Gastrocnemius medialis (tissue), 4 donors: ENCODE results near the gene TOPORS. TPM values are rescaled to one million over a fixed set of nuclear protein-coding genes. Genes with fewer than 3 reads are reported as not detected.
"Not testable (repeated sequence)": the region's sequence is repeated elsewhere in the genome, so short reads cannot be mapped to it uniquely, and the experiment has no call there.

Experiments
- ATAC-seq, 2 donors: fragments of 150-250 bp; one replicate each; pipeline ENCODE4 v1.9.1; 2016
- DNase-seq, 2 donors: peaks; one replicate each; pipeline ENCODE4 v3.0.0-alpha.2; 2019
- H3K27ac ChIP-seq, 4 donors: fragments of 200-600 bp; sonication (generic); 1 replicate in 1 of 4; 2 replicates in 3 of 4; pipeline ENCODE4 v1.5.1; 2016 to 2018; ENCODE audit warnings: mild to moderate bottlenecking in 2 of 4, moderate library complexity in 1 of 4
- H3K27me3 ChIP-seq, 3 donors: fragments of 200-600 bp; sonication (generic) in 2 of 3; 1 replicate in 1 of 3; 2 replicates in 2 of 3; pipeline versions ENCODE4 v1.5.1 to v1.6.0; 2016 to 2019; ENCODE audit warnings: mild to moderate bottlenecking in 1 of 3, moderate library complexity in 1 of 3
- H3K36me3 ChIP-seq, 2 donors: fragments of 200-600 bp; sonication (generic) in 1 of 2; one replicate each; pipeline ENCODE4 v1.5.1; 2017 to 2018
- H3K4me1 ChIP-seq, 2 donors: fragments of 200-600 bp; sonication (generic) in 1 of 2; one replicate each; pipeline ENCODE4 v1.5.1; 2016 to 2017; ENCODE audit warnings: mild to moderate bottlenecking in 2 of 2
- H3K4me3 ChIP-seq, 4 donors: fragments of 200-600 bp; sonication (generic) in 3 of 4; 1 replicate in 1 of 4; 2 replicates in 3 of 4; pipeline ENCODE4 v1.5.1; 2016 to 2019; ENCODE audit warnings: mild to moderate bottlenecking in 2 of 4
- H3K9me3 ChIP-seq, 3 donors: fragments of 200-600 bp; sonication (generic) in 2 of 3; 1 replicate in 1 of 3; 2 replicates in 2 of 3; pipeline ENCODE4 v1.5.1; 2016 to 2019
- POLR2A ChIP-seq, 2 donors: fragments of 450-650 bp; IDR thresholded peaks; one replicate each; pipeline ENCODE4 v1.6.1; 2017; ENCODE audit warnings: antibody characterized with exemption in 2 of 2, mild to moderate bottlenecking in 2 of 2, moderate library complexity in 2 of 2
- in situ Hi-C, 4 donors: fragments of 200-750 bp; cut with MboI; loops; one replicate each; pipeline versions ENCODE4 v1.15.0 to v1.8.0; 2017; ENCODE audit warnings: low sequenced_read_pairs in 4 of 4
- intact Hi-C: fragments of 100-400 bp; cut with DNase I; formaldehyde crosslinking; loops from one replicate; pipeline ENCODE4 v1.15.1; 2023; ENCODE audit warnings: low total_unique reads
- total RNA-seq, 4 donors: library from RNA; depleted of rRNA; stranded (reverse); fragments of >200 nt; gene quantifications; one replicate each; pipeline versions ENCODE4 v1.1.0 to v1.2.3, GENCODE V29; 2016
- TF ChIP-seq, protein P1 (sequence below), 5 experiments: fragments of 450-650 bp in 3 of 5; fragments of 200-600 bp in 2 of 5; sonication (generic) in 2 of 5; IDR thresholded peaks in 4 of 5; conservative IDR thresholded peaks in 1 of 5; 1 replicate in 4 of 5; 2 replicates in 1 of 5; pipeline ENCODE4 v1.5.1; 2016 to 2019; ENCODE audit warnings: antibody characterized with exemption in 5 of 5, mild to moderate bottlenecking in 3 of 5, moderate library complexity in 3 of 5

The TOPORS gene
- total RNA-seq = 10 to 100 TPM in 3 of 4 donors, 1 to 10 TPM in 1; 7.7 to 15.2 (median 14.5) TPM

DNA sequence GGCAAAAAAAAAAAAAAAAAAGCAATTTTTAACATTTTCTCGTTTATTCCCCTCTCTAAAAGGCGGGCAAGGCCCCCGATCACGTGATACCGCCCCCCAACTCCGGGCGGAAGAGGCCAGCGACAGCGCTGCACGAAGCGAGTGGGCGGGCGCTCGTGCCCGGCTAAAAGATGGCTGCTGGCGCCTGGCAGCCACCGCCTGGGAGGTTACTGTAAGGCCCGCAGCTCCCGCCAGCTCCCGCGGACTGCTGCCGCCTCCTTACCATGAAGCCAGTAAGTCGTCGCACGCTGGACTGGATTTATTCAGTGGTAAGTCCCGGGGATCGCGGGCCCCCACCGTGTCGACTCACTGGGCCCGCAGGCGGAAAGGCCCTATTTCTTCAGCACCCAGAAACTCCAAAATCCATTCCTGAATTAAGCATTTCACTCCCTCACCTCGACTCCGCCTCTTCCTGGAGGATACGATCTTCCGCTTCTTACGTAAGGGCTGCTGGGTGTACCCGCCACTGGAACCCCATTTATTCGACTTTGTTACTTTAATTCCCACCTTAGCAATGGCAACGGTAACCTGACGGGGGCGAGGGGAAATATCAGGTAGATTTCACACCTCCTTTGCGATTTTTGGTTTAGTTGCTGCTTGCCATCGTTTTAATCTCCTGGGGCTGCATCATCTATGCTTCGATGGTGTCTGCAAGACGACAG, at the start of gene TOPORS, which contains the start of gene SMIM27:
TOPORS (minus strand) TSS at position 415 of the 701 bp plus-strand sequence; CDS start at position 265, 150 bp downstream.
SMIM27 (plus strand) TSS at position 156 of the 701 bp plus-strand sequence; CDS start at position 264, 108 bp downstream.
- DNase-seq = peak; percentile 80 to 85
- H3K36me3 ChIP-seq = no peaks in the 10 kb centered on the region
- TF ChIP-seq, protein P1, sequence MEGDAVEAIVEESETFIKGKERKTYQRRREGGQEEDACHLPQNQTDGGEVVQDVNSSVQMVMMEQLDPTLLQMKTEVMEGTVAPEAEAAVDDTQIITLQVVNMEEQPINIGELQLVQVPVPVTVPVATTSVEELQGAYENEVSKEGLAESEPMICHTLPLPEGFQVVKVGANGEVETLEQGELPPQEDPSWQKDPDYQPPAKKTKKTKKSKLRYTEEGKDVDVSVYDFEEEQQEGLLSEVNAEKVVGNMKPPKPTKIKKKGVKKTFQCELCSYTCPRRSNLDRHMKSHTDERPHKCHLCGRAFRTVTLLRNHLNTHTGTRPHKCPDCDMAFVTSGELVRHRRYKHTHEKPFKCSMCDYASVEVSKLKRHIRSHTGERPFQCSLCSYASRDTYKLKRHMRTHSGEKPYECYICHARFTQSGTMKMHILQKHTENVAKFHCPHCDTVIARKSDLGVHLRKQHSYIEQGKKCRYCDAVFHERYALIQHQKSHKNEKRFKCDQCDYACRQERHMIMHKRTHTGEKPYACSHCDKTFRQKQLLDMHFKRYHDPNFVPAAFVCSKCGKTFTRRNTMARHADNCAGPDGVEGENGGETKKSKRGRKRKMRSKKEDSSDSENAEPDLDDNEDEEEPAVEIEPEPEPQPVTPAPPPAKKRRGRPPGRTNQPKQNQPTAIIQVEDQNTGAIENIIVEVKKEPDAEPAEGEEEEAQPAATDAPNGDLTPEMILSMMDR (IDR thresholded peaks at IDR 0.05 in 4 of 5, conservative IDR thresholded peaks at IDR 0.05 in 1 of 5) = peak in 1 of 5 experiments; percentile 9
- peak; percentile 57 to 87 for TF ChIP-seq POLR2A (IDR thresholded peaks at IDR 0.05)
- ATAC-seq = peak; percentile 87 to 92
- no peaks in the 10 kb centered on the region for H3K9me3 ChIP-seq
- H3K4me3 ChIP-seq = peak within 1 kb of the TSS; percentile 65 to 94 (median 84)
- H3K27me3 ChIP-seq = no peaks in the 10 kb centered on the region
- in situ Hi-C loops = no loop called here
- intact Hi-C loops = loop anchor here (1.0 to 5.0 kb wide), 2 partner anchors 21 to 1535 kb away; partner anchors contain the start of gene NDUFB6
- peaks cover 20 to 21% of the 10 kb centered on the region in 2 donors for H3K4me1 ChIP-seq
- H3K27ac ChIP-seq = peak within 1 kb of the TSS; percentile 87 to 94 (median 91)

DNA sequence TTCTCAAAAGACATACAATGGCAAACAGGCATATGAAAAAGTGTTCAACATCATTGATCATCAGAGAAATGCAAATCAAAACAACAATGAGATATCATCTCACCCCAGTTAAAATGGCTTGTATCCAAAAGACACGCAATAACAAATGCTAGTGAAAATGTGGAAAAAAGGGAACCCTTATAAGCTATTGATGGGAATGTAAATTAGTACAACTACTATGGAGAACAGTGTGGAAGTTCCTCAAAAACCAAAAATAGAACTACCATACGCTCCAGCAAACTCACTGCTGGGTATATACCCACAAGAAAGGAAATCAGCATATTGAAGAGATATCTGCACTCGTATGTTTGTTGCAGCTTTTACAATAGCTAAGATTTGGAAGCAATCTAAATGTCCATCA, 46.6 kb upstream of the TOPORS start:
- intact Hi-C loops, H3K27ac ChIP-seq, H3K27me3 ChIP-seq, ATAC-seq, H3K4me3 ChIP-seq, in situ Hi-C loops, DNase-seq, H3K9me3 ChIP-seq, H3K36me3 ChIP-seq, H3K4me1 ChIP-seq: not testable (repeated sequence)

DNA sequence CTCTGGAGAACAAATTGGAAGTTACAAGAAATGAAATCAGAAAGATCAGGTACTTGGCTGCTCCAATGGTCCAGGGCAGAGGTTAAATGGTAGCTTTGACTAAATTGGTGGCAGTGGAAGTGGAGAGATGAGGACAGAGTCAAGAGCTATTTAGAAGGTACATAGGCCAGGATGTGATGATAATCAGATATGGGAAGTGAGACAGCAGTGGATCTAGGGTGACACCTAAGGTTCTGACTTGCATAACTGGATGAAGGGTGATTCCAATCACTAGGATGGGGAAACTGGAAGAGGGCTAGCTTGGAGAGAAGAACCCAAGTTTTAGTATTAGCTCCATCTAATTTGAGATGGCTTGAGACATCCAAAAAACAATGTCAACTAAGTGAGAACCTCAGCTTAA, 44.5 kb upstream of the TOPORS start:
- no peak overlapping the region for H3K4me3 ChIP-seq
- H3K36me3 ChIP-seq = no peaks in the 10 kb centered on the region
- H3K27me3 ChIP-seq = no peaks in the 10 kb centered on the region
- TF ChIP-seq POLR2A (IDR thresholded peaks at IDR 0.05) = no peak
- TF ChIP-seq, protein P1 (IDR thresholded peaks at IDR 0.05 in 4 of 5, conservative IDR thresholded peaks at IDR 0.05 in 1 of 5) = no peak
- no peak overlapping the region for H3K27ac ChIP-seq
- intact Hi-C loops (no loop called here), in situ Hi-C loops (no loop called here)
- no peak for ATAC-seq
- no peaks in the 10 kb centered on the region for H3K9me3 ChIP-seq
- H3K4me1 ChIP-seq = no peaks in the 10 kb centered on the region
- no peak for DNase-seq

- H3K4me3 ChIP-seq = no peak overlapping the region
Observed at GRCh38 chr9:32596096-32596865, 43.9 kb upstream of the TOPORS start.

More at GRCh38 chr9:32596096-32596865, 43.9 kb upstream of the TOPORS start:
- no peak for ATAC-seq
- DNase-seq = no peak
- TF ChIP-seq POLR2A (IDR thresholded peaks at IDR 0.05) = no peak
- TF ChIP-seq, protein P1 (IDR thresholded peaks at IDR 0.05 in 4 of 5, conservative IDR thresholded peaks at IDR 0.05 in 1 of 5) = no peak
- Histone ChIP-seq H3K4me1 (no peaks in the 10 kb centered on the region), H3K27me3 (no peaks in the 10 kb centered on the region), H3K9me3 (no peaks in the 10 kb centered on the region), H3K36me3 (no peaks in the 10 kb centered on the region), H3K27ac (no peak overlapping the region)
- in situ Hi-C loops = no loop called here
- intact Hi-C loops = no loop called here
